T1000 (cell line): Measurements from ENCODE around the gene RAC2.
"Not testable (repeated sequence)": the region's sequence is repeated elsewhere in the genome, so short reads cannot be mapped to it uniquely, and the experiment has no call there.

Experiments
- DNase-seq: peaks from one replicate; lab custom pipeline; 2025; ENCODE audit warnings: mixed read lengths; lab: John Stamatoyannopoulos, UW

The RAC2 gene

DNA sequence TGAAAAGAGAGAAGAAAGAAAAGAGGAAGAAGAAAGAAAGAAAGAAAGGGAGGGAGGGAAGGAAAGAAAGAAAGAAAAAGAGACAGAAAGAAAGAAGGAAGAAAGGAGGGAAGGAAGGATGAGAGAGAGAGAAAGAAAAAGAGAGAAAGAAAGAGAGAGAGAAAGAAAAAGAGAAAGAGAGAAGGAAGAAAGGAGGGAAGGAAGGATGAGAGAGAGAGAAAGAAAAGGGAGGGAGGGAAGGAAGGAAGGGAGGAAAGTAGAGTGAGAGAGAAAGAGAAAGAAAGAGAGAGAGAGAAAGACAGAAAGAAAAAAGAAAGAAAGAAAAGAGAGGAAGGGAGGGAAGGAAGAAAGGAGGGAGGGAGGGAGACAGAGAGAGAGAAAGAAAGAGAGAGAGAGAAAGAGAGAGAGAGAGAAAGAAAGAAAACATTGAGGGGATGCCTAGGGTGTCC lies 11.5 kb upstream of the RAC2 start:
- DNase-seq: no peak

DNA sequence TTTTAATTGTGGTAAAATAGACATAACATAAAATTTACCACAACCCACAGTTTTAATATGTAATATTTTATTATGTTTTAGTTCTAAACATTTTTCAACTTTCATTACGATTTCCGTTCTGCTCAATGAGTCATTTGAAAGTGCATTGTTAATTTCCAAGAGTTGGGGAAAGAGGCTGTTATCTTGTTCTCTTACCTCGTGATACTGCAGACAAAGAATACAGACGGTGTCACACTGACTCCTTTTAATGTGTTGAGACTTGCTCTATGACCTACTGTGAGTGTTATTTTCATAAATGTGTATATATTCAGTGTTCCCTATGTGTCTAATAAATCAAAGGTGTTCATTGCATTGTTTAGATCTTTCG lies 10.8 kb upstream of the RAC2 start:
- DNase-seq: no peak

DNA sequence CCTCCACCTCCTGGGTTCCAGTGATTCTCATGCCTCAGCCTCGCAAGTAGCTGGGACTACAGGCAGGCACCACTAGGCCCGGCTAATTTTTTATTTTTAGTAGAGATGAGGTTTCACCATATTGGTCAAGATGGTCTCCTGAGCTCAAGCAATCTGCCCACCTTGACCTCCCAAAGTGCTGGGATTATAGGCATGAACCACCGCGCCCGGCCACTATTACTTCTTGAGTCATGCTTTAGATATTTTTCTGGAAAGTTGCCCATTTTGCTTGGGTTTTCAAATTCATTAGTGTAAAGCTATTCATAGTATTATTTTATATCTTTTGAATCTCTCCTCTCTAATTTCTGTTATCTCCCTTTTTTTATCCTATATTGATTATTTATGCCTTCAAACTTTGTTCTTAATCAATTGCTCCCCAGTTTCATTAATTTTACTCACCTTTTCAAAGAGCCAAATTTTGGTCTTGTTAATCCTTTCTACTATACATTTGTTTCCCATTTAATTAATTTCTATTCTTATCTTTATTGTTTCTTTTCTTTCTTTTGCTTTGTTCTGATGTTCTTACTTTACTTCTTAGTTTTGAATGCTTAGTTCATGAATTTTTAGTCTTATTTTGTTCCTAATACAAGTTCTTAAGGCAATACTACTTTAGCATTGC lies 10.3 kb upstream of the RAC2 start:
- DNase-seq: no peak

DNA sequence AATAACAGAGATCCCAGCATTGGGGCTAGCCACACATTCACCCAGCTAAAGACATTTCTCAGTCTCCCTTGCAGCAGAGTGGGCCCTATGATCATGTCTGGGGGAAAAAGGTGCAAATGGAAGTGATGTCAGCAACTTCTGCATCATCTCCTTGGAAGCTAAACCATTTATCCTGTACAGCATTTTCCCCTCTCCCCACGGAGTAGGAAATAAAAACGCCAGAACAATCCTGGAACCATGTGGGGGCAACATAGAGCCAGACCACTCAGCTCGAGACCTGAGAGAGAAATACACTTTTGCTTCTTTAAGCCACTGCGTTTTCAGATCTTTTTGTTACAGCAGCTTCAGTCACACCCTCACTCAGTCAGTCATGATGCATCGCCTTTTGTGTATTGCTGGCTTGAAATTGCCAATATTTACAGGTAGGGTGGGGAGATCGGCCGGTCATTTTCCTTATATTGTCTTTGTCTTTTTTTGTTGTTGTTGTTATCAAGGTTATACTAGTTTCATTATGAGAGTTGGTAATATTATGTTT lies 9.1 kb upstream of the RAC2 start:
- no peak for DNase-seq

DNA sequence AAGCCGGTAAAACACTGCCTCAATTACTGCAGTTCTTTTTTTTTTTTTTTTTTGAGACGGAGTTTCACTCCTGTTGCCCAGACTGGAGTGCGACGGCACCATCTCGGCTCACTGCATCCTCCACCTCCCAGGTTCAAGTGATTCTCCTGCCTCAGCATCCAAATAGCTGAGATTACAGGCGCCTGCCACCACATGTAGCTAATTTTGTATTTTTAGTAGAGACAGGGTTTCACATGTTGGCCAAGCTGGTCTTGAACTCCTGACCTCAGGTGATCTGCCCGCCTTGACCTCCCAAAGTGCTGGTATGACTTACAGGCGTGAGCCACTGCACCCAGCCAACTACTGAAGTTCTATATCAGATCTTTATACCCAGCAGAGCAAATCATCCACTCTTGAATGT lies 7.8 kb upstream of the RAC2 start:
- DNase-seq: not testable (repeated sequence)

DNA sequence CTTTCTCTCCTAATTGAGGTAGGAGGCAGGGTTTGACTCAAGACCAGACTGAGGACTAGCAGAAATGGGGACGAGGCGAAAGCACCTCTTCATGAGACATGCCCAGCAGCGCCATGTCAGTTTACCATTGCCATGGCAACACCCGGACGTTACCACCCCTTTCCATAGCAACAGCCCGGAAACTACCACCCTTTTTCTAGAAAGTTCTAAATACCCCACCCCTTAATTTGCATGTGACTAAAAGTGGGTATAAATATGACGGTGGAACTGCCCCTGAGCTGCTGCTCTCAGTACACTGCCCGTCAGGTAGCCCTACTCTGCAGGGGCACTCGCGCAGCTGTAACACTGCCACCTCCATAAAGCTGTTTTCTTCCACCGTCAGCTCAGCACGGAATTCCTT lies 5.9 kb upstream of the RAC2 start:
- no peak for DNase-seq

DNA sequence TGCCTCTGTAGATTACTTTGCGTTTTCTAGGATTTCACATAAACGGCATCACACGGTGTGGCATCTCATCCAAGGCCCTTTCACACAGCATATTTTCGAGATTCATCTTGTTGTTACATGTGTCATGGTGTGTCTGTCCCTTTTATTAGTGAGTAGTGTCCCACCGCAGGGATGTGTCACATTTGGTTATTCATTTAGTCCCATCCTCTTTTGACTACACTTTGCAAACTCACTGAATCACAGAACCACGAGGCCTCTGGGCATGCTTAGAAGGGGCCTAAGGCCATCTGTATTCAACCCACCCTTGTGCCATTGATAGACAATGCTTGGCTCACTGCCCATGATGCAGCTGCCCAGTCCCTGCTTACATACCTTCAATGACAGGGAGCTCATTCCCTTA lies 4.2 kb upstream of the RAC2 start:
- no peak for DNase-seq

DNA sequence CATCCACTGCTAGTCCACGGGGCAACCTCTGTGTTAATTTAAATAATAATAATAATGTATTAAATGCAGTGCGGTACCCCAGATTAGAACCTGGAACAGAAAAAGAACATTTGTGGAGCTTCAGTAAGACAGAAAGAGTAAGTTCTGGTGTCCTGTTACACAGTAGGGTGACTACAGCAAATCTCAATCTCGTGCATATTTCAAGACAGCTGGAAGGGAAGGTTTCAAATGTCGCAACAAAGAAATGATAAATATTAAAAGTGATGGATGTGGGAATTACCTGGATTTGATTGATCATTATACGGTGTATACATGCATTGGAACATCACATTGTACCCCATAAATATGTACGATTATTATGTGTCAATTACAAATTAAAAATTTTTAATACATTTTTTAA lies 1.7 kb upstream of the RAC2 start:
- no peak for DNase-seq

DNA sequence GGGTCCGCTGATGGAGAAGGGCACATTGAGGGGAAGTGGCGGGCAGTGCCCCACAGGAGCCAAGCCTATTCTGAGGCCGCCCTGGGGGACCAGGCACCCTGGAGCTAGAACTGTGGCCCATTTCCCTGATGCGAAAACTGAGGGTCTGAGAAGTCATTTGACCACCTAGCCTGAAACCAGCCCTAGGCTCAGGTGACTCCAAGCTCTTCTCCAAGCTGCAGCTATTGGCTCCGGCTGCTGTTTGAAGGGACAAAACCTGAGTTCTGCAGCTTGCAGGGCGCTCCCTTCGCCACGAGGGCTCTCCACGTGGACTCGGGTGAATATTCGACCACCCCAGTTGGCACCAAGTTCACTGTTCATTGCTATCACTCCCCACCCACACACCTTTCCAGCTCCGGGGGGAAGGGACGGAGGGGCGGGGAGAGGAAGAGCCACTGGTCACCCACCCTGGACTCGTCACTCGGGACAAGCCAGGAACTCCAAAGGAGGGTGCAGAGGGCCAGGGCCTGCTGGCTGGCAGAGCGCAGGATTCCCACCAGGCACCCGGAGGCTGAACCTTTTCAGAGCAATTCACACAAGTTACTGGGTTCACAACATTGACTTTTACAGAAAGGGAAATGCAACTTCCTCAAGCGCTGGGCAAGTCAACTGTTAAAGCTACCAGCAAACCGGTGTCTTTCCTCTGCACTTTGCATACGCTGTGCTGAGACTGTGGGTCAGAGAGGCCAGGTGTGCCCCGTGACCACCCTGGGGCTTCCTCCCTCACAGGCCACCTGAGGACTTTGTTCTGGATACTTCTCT lies 1.1 kb upstream of the RAC2 start:
- no peak for DNase-seq

DNA sequence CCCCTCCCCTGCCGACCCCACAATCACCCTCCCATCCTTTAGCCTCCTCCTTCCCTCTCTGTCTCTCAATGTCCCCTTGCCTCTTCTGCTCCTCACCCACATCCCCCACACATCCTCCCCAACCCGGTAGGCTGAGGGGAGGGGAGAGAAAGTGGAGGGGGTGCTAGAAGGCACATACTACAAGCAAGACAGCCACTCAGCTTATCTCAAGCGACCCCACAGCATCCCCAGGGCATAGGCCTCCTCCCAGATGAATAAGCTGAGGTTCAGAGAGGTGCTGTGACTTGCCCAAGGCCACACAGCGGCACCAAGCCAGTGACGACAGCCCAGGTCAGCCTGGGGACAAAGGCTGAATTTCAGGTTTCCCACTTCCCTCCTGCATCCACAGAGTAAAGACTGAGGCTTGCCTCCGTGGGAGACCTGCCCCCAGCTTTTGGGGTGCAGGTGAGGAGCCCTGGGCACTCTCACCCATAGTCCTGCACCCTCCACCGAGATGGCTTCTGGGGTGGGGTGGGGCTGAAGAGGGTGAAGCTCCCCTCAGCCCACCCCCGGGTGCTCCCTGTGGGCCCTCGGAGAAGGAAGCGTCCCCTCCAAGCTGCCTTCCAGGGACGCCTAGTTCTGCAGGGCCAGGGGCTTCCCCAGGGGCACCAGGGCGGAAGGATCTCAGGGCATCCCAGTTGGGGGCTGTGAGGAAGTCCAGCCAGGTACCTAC lies 511 bp downstream of the RAC2 start:
- no peak for DNase-seq

DNA sequence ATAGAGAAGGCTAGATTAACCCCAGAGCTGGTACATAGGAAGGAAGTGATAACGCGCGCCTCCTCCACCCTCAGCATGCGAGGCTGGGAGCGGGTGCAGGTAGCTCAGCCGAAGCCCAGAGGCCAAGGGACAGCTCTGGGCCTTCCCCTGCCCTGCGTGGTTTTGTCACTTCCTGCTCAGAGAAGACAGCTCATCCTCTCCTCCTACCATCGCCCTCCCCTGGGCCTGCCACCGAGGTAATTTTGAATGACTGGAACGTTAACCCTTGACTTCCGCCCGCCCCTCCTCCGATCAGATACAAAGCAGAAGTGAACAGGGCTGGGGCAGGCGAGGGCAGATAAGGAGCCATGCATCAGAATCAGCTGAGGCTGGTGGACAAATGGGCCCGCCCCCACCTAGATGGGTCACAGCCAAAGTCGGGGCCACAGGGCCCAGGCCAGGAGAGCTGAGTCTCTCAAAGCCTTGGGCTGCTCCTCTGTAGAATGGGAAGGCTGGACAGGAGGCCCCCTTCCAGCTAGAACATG lies 1.6 kb downstream of the RAC2 start:
- DNase-seq: no peak

DNA sequence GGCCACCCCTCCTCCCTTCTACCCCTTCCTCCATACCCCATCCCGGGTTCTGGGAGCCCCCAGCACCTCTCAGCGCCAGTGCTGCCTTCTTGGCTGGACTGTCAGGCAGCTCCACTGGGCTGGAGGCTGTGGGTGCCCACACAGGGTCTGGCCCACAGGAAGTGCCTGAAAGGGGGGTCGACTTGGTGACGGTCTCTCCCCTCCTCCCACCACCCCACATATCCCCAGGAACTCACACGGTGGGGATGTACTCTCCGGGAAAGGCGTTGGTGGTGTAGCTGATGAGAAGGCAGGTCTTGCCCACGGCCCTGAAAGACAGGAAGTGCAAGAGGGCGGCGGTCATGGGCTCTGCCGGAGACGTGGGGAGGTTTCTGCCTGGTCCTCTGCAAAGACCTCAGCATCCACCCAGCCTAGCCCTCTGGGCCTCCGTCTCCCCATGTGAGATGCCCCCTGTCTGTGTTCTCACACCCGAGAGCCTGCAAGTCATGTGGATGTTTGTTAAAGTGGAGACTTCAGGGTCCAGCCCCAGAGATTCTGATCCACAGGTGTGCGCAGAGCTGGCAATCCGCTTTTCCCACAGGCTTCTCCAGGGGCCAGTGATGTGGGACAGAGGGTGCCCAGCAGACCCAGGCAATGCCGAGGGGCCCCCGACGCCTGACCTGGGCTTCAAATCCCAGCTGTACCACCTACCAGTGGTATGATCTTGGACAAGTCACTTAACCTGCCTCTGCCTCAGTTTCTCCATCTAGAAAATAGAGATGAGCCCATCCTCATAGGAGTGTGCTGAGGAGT lies 2.5 kb downstream of the RAC2 start:
- no peak for DNase-seq

DNA sequence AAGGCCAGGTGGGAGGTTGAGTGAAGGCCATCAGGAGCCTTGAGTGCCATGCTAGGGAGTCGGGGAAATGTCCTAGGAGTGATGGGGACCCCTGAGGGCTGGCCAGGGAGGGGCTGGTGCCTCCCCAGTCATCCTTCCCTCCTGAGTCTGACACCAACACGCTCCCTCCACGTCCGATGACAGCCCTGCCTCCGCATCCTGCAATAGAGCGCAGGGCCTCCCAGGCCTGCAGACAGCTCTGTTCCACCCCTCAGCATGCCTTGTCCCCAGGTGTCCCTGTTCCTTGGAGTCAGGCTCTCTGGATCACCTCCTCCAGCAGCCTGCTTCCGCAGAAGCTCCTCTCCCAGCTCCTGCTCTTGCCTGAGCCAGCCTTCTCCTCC lies 3.1 kb downstream of the RAC2 start:
- DNase-seq: no peak

DNA sequence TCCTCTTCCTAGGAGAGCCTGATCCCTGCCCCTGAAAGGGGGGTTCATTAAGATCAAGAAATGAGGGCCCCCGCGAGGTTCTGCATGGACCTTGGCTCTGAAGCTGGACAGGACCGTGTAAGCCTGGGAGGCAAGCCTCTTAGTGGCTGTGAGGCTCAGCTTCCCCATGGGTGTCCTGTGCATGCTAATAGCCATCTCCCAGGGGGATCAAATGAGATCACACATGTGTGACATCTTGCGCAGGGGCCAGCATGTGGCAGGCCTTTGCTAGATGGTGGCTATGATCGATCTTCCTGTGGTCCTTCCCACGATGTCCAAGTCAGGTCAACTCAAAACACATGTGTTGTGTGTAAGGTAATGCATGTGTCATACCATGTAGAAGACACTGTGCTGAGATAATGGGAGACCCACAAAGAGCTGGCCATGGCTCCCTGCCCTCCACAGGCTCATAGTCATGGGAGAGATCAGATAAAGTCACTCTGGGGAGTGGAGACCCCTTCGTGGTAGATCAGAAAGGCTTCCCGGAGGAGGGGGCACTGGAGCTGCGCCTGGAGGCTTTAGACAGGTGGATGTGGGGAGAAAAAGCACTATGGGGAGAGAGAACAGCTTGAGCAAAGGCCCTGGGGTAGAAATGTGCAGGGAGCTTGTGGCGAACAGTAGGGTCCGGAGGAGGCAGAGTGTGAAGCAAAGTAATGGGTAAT lies 3.7 kb downstream of the RAC2 start:
- DNase-seq: no peak

DNA sequence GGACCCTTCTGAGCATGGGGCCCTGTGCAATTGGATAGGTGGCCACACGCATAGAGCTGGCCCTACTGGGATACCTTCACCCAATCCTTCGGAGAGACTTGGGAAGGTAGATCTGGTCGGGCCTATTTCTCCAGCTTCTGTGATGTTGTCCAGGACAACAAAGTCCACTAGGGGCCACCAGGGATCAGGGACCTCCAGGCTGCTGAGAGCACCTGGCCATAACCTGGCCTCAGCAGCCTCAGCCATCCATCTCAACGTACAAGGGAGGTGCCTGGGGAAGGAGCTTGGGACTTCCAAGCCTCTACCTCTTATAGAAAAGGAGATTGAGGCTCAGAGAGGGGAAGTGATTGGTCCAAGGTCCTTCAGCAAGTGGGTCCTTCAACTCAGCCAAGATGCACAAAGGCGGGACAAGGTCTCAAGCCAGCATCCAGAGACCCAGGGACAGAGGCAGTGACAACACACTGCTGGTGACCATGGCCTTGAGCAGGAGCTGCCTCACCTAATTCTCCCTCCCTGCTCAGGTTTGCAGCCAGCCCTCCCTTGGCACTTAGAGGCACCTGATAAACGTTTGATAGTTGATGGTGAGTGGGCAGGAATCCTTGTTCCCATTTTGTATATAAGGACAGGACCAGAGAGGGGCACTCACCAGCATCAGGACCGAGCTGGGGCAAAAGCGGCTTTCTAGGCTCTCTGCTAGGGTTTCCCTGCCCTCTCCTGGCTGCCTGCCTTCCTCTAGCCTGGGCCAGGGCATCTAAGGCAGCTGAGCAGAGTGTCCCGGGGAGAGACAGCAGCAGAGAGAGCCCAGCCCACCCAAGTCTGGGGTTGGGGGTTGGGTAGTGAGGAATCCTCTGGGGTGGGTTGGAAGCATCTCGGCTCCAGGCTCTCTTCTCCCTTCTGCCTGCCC lies 4.5 kb downstream of the RAC2 start:
- DNase-seq: no peak

DNA sequence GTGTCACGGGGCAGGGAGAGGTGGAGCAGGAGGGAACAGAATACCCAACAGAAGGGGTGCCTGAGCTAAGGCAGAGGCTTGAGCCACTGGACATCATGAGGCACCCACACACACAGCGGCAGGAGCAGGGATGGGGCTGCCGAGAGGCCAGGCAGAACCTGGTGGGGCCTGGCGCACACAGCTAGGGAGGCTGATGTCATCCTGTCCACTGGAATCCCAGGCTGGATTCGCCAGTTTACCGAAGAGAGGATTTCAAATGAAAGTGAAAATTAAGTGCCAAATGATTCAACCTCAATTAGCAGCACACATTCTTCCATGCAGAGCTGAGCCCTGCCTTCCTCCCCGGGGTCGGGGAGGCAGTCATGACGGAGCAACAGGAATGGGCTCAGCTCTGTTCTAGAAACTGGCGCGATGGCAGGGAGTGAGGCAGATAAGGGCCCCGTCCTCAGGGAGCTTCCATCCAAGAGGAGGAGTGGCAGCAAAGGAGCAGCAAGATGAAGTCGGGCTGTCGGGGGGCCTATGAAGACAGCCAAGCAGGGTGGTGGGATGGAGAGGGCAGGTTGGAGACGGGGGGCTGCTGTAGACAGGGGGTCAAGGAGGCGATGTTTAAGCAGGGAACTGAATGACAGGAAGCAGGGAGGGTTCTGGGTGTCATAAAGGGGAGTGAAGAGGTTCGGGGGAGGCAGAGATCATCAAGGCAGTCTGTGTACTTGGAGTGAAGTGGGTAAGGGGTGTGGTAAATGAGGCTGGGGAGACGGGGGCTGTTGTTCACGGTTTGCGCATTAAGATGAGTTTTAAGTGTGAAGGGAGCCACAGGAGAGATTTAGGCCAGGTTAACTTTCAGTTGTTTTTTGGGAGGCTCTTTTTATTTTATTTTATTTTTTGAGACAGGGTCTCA lies 6.4 kb downstream of the RAC2 start:
- no peak for DNase-seq

DNA sequence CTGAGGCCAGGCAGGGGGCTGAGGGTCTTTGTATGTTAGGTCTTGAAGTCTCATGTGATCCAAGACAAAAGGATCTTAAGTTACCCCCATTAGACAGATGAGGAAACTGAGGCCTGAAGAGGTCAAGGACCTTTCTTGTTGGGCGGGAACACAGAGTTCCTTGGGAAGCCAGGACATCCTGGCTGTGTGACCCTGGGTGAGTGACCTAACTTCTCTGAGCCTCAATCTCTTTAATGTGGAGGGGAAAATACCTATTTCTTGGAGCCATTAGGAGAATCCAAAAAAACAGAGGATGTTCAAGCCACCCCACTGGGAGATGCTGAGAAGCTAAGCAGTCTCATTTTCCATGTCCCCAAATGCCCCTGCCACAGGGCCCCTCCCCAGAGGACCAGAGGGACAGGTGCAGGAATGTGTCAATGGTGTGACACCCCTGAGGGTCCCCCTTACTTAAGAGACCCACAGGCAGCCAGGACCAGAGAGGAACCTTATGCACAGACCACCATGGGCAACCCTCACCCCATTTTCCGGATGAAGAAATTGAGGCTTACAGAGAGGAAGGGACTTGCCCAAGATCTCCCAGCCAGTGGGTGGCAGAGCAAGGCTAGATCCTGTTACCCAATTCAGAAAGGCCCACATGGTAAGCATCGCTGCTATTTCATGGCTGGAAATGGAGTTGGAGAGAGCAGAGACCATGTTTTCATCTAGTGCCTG lies 8.0 kb downstream of the RAC2 start:
- DNase-seq: no peak
